Measurements from ENCODE around the gene SLC2A6.

Gene SLC2A6, protein sequence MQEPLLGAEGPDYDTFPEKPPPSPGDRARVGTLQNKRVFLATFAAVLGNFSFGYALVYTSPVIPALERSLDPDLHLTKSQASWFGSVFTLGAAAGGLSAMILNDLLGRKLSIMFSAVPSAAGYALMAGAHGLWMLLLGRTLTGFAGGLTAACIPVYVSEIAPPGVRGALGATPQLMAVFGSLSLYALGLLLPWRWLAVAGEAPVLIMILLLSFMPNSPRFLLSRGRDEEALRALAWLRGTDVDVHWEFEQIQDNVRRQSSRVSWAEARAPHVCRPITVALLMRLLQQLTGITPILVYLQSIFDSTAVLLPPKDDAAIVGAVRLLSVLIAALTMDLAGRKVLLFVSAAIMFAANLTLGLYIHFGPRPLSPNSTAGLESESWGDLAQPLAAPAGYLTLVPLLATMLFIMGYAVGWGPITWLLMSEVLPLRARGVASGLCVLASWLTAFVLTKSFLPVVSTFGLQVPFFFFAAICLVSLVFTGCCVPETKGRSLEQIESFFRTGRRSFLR

GRCh38 chr9:133478851-133479711 is at the start of gene SLC2A6:
TSS of gene SLC2A6 (minus strand) at chr9:133479099. CDS start at chr9:133479059, 40 bp downstream.
- peak; percentile 68 for DNase-seq (ENCODE audit: low read depth in 2 of 2)

DNA sequence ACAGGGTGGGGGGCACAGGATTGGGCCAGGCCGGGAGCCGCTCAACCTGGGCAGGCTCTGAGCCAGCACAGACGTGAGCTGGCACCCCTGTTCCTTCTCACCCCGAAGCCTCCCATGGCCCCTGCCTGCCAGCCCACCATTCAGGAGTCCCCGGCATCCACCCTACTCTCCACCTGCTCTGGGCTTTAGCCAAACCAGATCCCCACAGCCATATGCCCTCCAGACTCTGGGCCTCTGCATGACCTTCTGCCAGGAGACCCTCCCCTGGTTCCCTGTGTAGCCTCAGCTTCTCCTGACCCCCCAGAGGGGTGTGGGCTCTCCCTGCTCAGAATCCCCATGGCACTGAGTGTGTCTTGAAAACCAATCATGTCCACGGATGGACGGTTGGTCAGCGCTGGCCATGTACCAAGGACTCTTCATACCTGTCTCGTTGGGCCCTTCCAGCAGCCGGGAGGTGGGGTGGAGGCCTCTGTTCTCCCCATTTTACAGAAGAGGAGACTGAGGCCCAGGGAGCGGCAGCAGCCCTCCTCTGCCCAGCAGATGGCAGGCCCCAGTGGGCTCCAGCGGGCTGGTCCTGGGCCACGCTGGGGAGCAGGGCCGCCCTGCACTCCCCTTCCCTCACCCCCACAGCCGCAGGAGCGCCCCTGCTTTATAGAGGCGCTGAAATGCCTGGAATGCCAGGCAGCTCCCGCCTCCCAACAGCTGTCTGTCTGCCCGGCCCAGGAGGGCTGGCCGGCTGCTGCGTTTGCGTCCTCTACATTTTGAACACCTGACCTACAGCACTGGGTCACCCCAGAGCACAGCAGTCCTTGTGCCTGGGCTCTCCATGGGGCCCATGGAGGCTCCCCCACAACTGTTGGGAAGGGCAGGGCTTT is 49.3 kb upstream of the SLC2A6 start:
- no peak for DNase-seq (ENCODE audit: low read depth in 2 of 2)

DNA sequence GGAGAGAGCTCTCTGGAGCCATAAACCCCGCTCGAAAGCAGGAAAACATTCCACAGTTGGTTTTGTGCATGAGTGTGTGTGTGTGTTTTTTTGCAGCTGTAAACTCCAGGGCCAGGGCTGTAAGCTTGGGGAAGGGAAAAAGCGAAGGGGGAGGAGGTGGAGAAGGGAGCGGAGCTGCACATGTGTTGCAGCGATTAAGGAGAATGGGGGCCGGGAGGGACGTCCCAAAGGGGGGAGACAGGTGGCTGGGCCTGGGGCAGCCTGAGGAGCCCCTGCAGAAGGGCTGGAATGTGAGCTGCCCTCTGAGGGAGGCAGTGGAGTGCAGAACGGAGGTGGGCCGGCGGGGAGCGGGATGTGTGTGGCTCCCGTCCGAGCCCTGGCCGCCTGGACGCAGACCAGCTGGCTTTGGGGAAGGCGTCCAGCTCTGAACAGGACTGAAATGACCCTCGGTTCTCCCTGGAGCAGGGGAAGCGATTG is 48.6 kb upstream of the SLC2A6 start:
- no peak for DNase-seq (ENCODE audit: low read depth in 2 of 2)

- DNase-seq (ENCODE audit: low read depth in 2 of 2): no peak
Observed at GRCh38 chr9:133526721-133527321, 47.9 kb upstream of the SLC2A6 start.

- no peak for DNase-seq (ENCODE audit: low read depth in 2 of 2)
Observed at GRCh38 chr9:133525677-133526076, 46.8 kb upstream of the SLC2A6 start.

GRCh38 chr9:133524679-133525228 is 45.9 kb upstream of the SLC2A6 start, which contains the start of gene MYMK:
TSS of gene MYMK (minus strand) at chr9:133524959. CDS start at chr9:133524844, 115 bp downstream.
- DNase-seq (ENCODE audit: low read depth in 2 of 2): no peak

GRCh38 chr9:133524146-133524545 is 45.2 kb upstream of the SLC2A6 start:
- DNase-seq (ENCODE audit: low read depth in 2 of 2): no peak

- DNase-seq (ENCODE audit: low read depth in 2 of 2): no peak
Observed at GRCh38 chr9:133523106-133523505, 44.2 kb upstream of the SLC2A6 start.

DNA sequence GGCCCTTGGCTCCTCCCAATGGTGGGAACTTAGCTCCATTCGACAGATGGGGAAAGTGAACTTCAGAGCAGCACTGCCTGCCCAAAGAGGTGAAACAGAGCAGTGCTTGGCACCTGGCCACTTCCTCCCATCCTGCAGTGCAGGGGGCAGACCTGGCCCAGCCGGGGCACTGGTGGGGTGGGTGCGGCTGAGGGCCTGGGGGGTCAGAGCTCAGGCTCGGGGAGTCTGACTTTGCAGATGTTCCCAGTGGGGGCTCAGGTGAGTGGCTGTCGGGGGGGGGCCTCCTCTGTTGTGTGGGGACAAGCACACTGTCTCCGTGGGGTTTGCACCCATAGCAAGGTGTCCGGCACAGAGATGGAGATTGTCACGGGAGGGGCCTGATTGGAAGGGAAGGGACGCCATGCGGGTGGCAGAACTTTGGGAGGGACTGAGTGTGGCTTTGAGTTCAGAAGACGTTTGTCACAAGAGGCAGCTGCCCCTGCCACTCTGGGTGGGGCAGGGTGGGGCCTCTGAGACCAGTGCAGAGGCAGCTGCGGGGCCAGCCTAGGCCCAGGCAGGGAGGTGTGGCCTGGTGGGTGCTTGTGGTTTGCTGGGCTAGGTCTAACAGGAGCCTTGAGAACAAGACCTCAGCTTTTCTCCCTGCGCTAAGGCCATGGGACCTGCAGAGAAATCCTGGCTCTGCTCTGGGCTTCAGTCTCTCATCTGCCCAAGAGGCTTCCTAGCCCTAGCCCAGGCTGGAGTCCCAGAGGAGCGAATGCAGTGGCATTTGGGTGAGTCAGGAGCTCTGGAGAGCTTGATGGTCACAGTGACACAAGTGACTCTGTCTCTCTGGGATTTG is 43.4 kb upstream of the SLC2A6 start:
- no peak for DNase-seq (ENCODE audit: low read depth in 2 of 2)

DNA sequence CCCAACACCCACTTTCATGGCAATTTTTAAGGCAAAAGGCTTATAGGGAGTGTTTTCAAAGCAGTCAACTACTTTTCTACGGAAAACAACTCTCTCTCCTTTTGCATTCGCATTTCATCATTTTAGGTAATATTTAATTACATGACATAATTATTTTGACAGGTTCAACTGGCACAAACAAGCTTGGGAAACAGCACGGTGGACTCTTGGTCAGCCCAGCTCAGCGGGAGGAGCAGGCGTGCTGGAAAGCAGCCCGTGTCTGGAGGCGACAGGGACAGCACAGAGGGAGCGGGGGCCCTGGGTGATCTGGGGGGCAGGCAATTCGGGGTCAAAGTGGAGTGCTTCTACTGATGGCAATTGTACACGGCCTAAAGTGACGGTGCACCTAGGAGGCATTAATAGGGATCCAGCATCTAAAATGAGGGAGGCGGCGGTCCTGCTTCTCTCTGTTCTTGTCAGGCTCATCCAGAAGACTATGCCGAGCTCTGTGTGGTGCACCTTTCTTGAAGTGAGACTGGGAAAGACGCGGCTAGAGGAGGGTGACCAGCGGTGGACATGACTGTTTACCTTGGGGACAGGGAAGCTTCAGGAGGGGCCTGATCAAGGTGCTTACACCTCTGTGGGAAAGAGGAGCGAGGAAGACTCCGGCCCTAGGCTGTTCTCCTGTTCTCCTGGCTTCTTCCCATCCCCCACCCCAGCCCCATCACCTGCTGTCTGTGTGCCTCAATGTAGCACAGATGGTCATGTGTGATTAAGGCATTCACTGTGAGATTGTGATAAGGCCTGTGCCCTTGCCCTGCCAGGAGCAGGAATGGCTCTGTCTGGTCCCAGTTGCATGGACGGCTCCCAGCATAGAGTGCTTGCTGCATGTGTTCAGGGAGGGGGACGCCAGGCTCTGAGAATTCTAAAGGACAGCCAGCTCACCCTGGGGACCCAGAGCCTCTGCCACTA is 42.5 kb upstream of the SLC2A6 start:
- DNase-seq (ENCODE audit: low read depth in 2 of 2): no peak

DNA sequence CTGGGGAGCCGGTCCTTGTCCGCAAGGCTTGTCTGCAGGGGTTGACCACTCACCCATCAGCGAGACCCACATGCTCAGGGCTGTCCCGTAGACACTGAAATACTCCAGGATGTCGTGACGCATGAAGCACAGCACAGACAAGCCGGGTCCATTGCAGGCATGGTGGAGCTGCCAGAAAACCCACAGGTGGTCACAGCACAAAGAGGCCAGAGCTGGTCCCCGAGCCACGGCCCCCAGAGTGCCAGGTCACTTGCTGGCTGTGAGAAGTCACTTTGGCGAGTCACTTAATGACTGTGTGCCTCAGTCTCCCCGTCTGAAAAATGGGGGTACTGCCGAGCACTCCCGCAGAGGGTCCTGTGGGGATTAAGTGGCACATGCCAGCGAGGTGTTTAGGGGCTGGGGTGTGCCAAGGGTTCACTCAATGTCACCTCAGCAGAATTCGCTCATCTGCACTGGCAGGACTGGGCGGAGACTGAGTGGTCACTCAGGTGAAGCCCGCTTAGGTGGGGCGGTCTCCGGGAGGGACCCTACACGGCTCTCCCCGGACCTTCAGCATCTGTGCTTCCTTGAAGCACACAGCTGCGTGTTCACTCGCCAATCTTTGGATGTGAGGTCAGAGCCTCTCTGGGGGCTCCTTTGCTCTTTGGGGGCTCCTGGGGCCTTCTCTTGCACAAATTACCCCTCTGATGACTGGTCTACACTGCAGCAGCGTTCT is 41.4 kb upstream of the SLC2A6 start:
- no peak for DNase-seq (ENCODE audit: low read depth in 2 of 2)

DNA sequence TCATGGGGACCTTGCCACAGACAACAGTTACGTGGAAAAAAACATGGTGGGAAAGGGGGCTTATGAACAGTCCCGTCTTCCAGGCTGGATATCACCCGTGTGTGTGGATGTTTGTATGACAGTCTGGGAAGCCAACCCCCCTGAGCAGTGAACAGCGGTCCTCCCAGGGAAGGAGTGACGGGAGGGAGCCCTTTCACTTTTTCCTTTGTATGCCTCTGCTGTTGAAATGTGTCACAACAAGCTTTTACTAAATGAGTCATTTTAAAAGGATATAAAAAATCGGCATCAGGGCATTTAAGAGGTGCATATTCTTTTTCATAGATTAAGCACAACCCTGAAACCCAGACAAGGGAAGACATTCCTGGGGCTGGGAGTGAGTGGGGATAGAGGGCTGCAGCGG is 40.8 kb upstream of the SLC2A6 start:
- DNase-seq (ENCODE audit: low read depth in 2 of 2): no peak

GRCh38 chr9:133518706-133519449 is 40.0 kb upstream of the SLC2A6 start:
- no peak for DNase-seq (ENCODE audit: low read depth in 2 of 2)

- no peak for DNase-seq (ENCODE audit: low read depth in 2 of 2)
Observed at GRCh38 chr9:133518200-133518599, 39.3 kb upstream of the SLC2A6 start.

- DNase-seq (ENCODE audit: low read depth in 2 of 2): no peak
Observed at GRCh38 chr9:133517711-133518110, 38.8 kb upstream of the SLC2A6 start.

DNA sequence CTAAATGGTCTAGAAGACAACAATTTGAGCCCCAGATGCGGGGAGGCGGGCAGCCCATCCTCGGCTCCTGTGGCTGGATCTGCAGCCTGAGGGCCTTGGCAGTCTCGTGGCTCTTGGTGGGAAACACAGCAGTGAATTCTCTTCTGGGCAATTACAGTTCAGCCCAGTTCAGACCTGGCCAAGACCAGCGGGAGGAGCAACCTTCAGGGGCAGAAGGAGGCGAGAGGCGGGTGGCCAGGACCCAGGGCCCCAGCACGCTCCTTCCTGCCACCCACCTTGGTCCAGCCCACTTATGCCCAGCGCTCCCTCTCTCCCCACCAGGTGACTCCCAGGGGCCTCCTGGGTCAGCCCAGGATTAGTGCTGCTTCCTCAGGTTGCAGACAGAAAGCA is 38.1 kb upstream of the SLC2A6 start:
- no peak for DNase-seq (ENCODE audit: low read depth in 2 of 2)

GRCh38 chr9:133516256-133516960 is 37.5 kb upstream of the SLC2A6 start:
- no peak for DNase-seq (ENCODE audit: low read depth in 2 of 2)
